GM20431 (cell line): ENCODE results near the gene HYCC1.
"Not testable (repeated sequence)": the region's sequence is repeated elsewhere in the genome, so short reads cannot be mapped to it uniquely, and the experiment has no call there.

Experiments used
- in situ Hi-C: fragments of 300-500 bp; cut with MseI, MboI; formaldehyde crosslinking; loops from one replicate; pipeline ENCODE4 v1.15.0; 2020; ENCODE audit warnings: low sequenced_read_pairs; ENCODE audit not compliant: unreplicated experiment

The HYCC1 gene

GRCh38 chr7:22990588-22990949 is 23.4 kb downstream of the HYCC1 start:
- in situ Hi-C loops, result no loop called here

GRCh38 chr7:22989643-22990587 is 24.0 kb downstream of the HYCC1 start:
- in situ Hi-C loops, result no loop called here

GRCh38 chr7:22985436-22985835 is 28.5 kb downstream of the HYCC1 start:
- in situ Hi-C loops, result no loop called here

- in situ Hi-C loops, result no loop called here
These were observed 30.6 kb downstream of the HYCC1 start for GRCh38 chr7:22983257-22983855.

DNA sequence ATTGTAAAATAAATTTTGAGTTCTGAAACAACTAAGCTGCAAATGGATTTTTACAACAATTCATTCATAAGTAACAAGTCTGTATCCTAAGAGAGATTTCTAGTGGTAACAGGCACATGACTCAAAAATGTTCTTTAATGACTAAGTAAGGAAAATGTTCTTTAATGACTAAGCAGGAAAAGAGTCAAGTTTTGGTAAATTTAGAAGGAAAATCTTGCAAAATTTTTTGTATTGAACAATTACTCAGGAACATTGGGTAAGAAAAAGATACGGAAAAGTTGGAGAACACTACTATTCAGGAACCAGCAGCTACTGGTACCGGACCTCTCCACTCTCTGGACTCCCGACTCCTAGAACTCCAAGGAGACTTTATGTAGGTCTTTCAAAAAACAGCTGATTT is 33.5 kb downstream of the HYCC1 start:
- in situ Hi-C loops, result no loop called here

DNA sequence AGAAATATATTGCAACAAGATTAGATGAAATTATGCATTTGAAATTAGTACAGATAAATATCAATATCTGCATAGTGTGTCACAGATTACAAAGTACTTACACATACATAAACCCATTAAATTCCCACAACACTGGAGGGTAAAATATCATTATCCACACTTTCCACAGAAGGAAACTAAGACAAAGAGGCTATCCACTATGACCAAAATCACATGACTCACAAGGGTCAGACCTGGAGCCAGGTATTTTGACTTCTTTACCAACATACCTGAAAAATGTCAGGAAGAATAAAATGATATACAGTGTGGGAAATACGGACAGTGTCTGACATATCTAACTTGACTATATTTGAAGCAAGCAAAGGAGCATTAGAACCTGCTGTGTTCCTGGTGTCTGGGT is 34.1 kb downstream of the HYCC1 start:
- in situ Hi-C loops, result no loop called here

- in situ Hi-C loops, result no loop called here
These were observed 34.7 kb downstream of the HYCC1 start for GRCh38 chr7:22979251-22979650.

DNA sequence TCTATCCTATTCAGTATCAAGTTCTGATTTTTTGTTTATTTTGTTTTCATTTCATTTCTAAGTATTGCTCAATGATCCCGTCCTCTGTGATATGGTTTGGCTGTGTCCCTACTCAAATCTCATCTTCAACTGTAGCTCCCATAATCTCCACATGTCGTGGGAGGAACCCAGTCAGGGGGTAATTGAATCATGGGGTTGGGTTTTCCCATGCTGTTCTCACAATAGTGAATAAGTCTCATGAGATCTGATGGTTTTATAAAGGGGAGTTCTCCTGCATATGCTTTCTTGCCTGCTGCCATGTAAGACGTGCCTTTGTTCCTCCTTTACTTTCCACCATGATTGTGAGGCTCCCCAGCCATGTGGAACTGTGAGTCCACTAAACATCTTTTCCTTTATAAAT is 39.3 kb downstream of the HYCC1 start:
- in situ Hi-C loops, result not testable (repeated sequence)

GRCh38 chr7:22972207-22972606 is 41.7 kb downstream of the HYCC1 start:
- in situ Hi-C loops, result no loop called here

DNA sequence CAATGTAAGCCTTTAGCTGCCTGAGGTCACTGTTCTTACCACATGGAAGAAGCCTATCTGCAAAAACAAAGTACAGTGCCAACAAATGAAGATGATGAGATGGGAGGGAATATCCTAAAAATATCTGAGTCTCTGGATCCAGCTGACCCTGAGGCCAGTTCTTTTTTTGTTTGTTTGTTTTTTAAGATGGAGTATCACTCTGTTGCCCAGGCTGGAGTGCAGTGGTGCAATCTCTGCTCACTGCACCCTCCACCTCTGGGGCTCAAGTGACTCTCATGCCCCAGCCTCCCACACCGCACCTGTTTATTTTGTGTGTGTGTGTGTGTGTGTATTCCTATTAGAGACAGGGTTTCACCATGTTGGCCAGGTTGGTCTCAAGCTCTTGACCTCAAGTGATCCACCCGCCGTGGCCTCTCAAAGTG is 44.9 kb downstream of the HYCC1 start:
- in situ Hi-C loops, result no loop called here
